SU-DHL-6 (cell line): ENCODE data around the gene HCFC1R1.

Experiments used
- CTCF ChIP-seq: fragments of 200-600 bp; sonication (generic); IDR thresholded peaks from one replicate; pipeline ENCODE4 v1.5.1; 2017; ENCODE audit warnings: antibody characterized with exemption, mild to moderate bottlenecking, low read length, moderate library complexity; ENCODE audit not compliant: insufficient read depth, poor library complexity, severe bottlenecking
- EZH2phosphoT487 ChIP-seq: fragments of 200-600 bp; sonication (generic), shearing (Covaris generic); conservative IDR thresholded peaks from 2 replicates; pipeline ENCODE4 v1.6.1; 2018; ENCODE audit warnings: mild to moderate bottlenecking, antibody characterized with exemption, low read length, moderate library complexity, mixed read lengths

GRCh38 chr16:2976673-2977072 is 47.1 kb downstream of the HCFC1R1 start:
- no peak for TF ChIP-seq CTCF
- no peak for TF ChIP-seq EZH2phosphoT487
